GM19043 (cell line): ENCODE data around the gene KCNC1.

Experiments
- ATAC-seq: cut with Tn5 transposase; IDR thresholded peaks from one replicate; pipeline ENCODE4 v1.9.1; 2021; ENCODE audit warnings: low read depth; ENCODE audit not compliant: unreplicated experiment

The KCNC1 gene

DNA sequence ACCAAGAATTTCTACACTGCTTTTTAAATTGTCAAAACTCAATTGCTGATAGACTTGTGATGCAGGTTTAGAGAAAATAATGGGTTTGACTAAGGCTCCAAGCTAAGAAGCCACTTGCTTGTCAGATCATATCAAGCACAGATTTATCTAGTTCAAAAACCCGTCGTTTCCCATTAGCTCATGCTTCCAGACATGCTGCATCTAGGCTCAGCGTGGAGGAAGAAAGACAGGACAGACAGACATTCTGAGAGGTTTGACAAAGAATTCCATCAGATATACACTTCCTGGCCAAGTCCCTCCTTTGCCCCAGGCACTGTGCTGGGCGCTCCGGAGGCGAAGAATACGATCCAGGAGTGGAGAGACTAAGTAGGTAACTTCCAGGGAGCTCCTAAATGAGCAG is 76.8 kb downstream of the KCNC1 start:
- ATAC-seq = no peak

DNA sequence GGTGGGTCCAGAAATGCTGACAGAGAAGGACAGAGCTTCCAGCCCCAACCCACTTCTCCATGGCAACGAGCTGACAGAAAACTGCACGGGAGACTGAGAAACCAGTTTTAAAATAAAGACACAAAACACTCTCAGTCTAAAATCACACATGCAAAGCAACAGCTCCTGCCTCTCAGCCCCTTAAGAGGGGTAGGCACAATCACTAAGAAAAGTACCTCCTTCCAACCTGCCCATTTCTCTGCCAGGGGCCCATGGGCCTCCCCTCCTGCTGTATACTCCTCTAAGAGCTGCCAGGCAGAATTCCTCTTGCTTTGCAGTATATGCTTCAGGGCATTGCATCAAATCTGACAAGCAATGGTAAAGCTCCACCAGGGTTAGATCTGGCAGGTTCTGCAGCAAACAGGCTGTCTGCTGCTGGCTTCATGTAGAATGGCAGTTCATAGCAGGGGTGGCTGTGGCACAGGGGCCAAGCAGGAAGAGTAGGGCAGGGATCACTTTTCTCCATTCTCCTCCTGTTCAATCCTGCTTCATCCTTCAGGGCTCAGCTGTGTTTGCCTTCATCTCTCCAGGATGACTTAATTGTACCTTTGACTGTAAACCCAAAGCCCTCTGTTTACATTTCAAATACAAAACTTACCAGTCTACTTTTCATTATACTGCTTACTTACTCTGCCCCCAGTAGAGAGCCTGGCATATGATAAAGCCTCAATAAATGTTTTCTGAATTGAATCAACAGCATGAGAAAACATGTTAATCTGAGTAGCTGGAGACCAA is 77.7 kb downstream of the KCNC1 start:
- ATAC-seq = no peak

DNA sequence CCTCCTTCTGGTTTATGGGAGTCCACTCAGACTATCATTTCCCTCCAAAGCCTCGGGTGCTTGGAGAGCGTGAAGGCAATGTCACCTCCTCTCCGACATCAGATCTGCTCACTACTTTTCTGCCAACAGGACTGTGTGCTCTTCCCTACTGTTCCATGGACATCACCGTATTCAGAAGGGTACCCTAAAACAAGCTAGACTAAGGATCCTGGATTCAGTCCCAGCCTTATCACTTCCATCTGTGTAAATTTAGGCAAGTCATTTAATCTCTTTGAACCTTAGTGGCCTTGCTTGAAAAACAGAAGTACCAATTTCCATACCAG is 78.2 kb downstream of the KCNC1 start:
- ATAC-seq = no peak

DNA sequence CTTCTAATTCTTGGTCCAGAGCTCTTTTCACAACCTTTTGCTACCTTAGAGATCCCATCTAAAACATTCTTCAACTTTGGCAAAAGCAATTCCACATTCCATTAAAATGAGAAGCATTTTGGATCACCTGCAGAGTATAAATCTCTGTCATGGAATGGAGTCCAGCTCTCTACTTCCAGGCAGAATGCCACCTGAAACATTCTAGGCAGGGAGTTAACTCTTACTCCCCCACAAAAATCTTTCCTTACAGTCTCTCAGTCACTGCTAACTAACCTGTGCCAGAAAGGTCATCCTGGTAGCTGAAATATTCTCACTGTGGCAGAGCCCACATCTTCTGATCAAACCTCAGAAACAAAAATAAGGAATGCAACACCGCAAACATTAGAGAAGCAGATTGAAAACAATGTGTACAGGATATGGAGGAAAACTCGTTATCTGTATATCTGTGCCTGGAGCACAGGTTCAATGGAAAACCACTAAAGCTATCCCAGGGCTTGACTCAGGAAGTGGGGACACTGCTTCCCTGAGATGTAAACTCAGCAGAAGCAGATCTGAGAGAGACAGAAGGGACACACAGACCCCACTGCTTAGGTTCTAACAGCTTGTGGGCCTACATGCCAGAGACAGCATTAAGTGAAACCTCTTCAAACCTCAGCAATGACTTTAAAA is 78.9 kb downstream of the KCNC1 start:
- ATAC-seq = no peak

DNA sequence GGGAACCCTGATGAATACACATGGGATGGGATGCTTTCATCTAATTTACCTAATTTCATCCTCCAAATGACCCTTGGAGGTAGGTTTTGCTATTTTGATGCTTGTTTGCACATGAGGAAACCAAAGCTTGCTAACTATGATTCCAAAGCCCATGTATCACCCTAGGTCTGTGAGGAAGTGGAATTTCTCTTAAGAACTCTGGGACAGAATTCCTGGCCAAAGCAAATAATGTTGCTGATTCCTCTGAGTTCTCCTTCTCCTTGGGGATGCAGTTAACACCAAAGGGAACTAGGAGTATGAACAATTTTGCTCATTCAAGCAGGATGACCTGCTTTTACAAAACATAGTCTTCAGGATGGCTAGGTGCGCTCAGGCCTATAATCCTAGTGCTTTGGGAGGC is 80.0 kb downstream of the KCNC1 start:
- ATAC-seq = no peak

DNA sequence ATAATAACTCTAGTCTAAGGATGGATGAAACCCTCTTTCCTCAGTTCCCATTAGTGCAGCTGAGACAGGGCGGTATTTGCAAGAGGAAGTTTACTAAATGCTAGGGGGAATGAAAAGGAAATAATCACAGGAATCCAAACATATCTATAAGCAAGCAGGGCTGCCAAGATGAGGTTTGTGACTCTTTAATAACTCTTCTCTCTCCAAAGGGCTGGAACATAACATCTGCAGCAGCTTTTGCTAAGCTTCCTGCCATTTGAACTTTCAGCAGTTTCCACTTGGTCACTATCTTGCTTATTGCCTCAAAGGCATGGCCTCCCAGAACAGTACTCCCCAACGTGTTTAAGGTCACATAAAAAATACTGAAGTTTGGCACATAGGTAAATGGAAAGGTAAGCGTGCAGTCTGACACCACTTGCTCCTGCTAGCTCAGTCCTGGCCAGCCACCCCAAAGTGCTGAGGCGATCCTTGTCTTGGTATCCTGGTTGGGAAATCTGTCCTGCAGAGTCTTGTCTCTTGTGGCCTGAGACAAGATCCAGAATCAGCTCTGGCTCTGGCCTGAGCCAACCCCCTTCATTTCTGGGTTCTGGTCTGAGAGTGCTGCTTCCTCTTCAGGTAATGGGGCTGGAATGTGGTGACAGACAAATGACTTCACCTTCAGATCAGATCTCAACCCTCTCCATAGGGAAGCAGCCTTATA is 81.8 kb downstream of the KCNC1 start:
- no peak for ATAC-seq

DNA sequence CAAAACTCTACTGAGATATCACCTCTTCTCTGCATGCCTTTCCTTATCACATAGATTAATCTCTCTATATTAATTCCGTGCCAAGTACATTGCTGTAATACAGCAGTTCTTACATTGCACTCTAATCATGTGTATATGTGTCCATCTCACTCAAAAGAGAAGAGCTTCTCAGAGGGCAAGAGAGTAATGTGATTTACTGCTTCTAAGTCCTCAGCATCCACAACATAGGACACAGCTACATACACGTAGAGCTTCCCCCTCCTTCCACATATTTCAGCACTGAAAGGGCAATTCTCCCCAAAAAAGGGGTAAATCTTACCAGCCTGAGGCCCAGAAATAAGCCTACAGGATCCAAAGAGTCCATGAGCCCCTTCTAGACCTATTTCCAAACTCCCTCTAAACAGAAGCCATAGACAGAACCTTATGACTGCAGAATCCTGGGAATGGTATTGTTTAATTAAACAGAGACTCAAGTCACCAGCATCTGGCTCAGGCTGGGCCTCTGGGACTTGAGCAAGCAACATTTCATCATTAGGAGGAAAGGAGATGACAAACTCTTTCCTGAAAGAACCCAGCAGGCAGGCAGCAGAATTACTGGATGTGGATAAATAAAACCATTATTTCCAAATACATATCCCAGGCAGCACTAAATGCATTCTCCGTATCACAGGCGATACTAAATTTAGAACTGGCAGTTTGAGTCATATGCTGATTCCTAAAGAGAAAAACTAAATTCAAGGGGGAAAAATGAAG is 87.2 kb downstream of the KCNC1 start:
- ATAC-seq = no peak

DNA sequence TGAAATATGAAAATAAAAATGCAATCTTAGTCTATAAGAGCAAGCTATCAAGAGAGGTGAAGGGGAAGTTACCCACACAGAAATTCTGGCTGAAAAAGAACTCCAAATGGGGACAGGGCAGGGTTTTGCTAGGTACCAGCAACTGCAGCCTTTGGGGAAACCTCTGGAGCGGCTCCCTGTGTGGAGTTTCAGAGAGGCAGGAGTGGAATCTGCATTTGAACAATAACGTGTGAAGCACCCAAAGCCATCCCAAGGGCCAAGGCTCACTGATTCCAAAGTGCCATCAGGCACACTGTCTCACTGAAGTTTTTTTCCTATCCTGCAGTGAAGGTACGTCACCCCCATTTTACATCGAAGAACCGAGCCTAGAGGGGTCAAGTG is 87.8 kb downstream of the KCNC1 start:
- no peak for ATAC-seq

DNA sequence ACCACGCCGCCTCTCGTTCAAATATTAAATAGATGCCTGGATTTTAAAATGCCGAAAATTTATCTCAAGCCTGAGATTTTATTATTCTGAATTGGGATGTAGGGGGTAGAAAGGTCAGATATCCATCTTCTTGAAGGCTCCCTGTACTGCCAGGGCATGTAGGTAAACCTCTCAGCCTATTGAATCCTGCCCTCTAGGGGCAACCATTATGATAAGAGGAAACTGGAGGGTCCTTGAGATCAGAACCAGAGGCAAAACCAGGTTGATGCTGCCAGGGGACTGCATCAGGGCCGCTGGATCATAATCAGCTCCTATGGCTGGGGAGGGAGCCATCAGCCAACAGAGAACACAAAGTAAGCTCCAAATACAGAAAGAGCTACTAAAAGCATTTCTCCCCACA is 92.4 kb downstream of the KCNC1 start:
- no peak for ATAC-seq

DNA sequence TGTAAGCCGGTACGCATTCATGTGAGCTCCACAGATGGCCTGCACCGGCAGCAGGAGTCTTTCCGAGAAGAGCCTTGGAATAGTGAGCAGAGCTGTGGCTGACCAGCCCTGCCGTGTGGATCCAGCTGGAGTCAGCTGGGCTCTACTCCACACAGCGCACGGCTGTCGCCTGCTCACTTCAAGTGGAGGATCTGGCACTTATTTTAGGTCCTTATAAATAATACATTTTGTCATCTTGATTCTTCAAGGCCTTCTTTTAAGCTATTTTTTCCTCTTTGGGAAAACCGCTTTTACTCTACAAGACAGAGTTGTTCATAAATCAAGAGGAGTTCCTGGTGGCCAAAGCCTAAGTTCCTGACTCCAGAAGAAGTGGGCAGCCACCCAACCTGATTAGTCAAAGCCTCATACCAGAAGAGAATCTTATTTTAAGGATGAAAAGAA is 93.8 kb downstream of the KCNC1 start:
- ATAC-seq = no peak

DNA sequence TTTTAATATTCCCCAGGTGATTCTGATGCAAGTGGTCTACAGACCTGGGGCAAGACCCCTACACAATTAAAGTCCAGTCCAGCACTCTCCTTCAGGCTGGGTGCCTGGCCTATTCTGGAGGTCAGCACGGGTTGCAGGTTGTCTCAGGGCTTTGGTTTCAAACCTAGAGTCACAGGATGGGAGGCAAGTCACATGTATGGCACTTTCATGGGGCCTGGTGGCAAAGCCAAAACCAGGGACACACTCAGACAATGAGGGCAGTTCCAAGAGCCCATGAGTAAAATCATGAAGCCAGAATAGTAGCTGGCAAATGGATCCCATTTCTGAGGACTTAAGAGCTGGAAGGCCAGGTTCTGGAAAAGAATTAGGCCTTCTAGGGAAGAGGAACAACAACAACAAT is 96.6 kb downstream of the KCNC1 start:
- ATAC-seq = no peak

DNA sequence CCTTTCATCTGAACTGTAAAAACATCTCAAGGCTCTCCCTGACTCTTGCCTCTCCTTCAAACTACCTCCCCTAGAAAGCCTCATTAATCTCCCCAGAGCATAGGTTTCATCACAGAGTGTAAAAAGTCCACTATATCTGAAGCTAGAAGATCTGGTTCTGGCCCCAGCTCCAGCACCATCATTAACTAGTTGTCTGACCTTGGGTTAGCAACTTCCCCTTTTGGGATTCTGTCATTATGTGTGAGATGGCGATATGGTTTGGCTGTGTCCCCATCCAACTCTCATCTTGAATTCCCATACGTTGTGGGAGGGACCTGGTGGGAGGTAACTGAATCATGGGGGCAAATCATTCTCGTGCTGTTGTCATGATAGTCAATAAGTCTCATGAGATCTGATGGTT is 97.3 kb downstream of the KCNC1 start:
- ATAC-seq = no peak
